ENCODE results near the gene SLC4A5. TPM values are rescaled to one million over a fixed set of nuclear protein-coding genes. Genes with fewer than 3 reads are reported as not detected.

Gene SLC4A5
- polyA plus RNA-seq, 2 of the 4 experiments (the other 2 are of a cell fraction), result 0.50 to 1.1 TPM

GRCh38 chr2:74178211-74179062 lies 164.8 kb downstream of the SLC4A5 start, which contains the start of gene MOB1A (continued):
- peak; percentile 12; the same call in 1 of the 2 replicates for TF ChIP-seq E2F6 (IDR thresholded peaks at IDR 0.05; ENCODE audit: borderline replicate concordance, low read depth)
- TF ChIP-seq CBX8 (IDR thresholded peaks at IDR 0.05), result no peak
- no peak for TF ChIP-seq HES2 (IDR thresholded peaks at IDR 0.05)
- no peak for TF ChIP-seq HEYL (CRISPR knock-in tag; IDR thresholded peaks at IDR 0.05)
- peak; percentile 92 to 94 for TF ChIP-seq JUN (IDR thresholded peaks at IDR 0.05)
- TF ChIP-seq HOXB5 (CRISPR knock-in tag; IDR thresholded peaks at IDR 0.05), result no peak
- TF ChIP-seq PHF8 (IDR thresholded peaks at IDR 0.05; ENCODE audit: borderline replicate concordance, low read depth), result peak; percentile 95
- no peak for TF ChIP-seq MAZ (IDR thresholded peaks at IDR 0.05; ENCODE audit: borderline replicate concordance, low read depth, low read length)
- TF ChIP-seq POLR2A (IDR thresholded peaks at IDR 0.05; ENCODE audit: low read length), result peak; percentile 86
- peak; percentile 52 for TF ChIP-seq MAX (IDR thresholded peaks at IDR 0.05)
- no peak for TF ChIP-seq ATOH8 (CRISPR knock-in tag; IDR thresholded peaks at IDR 0.05; ENCODE audit: low read depth)
- 0 out of 2 replicates have a peak, but pooled peaks have one; percentile 52 for TF ChIP-seq TP53 (CRISPR knock-in tag; IDR thresholded peaks at IDR 0.05)
- TF ChIP-seq HDAC2 (IDR thresholded peaks at IDR 0.05), result no peak
- no peak for TF ChIP-seq ZSCAN20 (CRISPR knock-in tag; IDR thresholded peaks at IDR 0.05)
- no peak for TF ChIP-seq RARB (CRISPR knock-in tag; IDR thresholded peaks at IDR 0.05)
- TF ChIP-seq JUNB (IDR thresholded peaks at IDR 0.05), result no peak
- TF ChIP-seq NPAS2 (CRISPR knock-in tag; IDR thresholded peaks at IDR 0.05; ENCODE audit: borderline replicate concordance), result no peak
- peak; percentile 54; the same call in 1 of the 2 replicates for TF ChIP-seq PBX3 (IDR thresholded peaks at IDR 0.05)
- no peak for TF ChIP-seq FOSL2 (IDR thresholded peaks at IDR 0.05)
- no peak for TF ChIP-seq FOSL2 (CRISPR knock-in tag; IDR thresholded peaks at IDR 0.05)

GRCh38 chr2:74177696-74178095 lies 165.5 kb downstream of the SLC4A5 start:
- ATAC-seq (no peak), DNase-seq (ENCODE audit: low read depth in 1 of 2, low spot score in 1 of 2) (no peak), FAIRE-seq (no peak)
- POLR2A ChIA-PET, result interaction anchor here (1.1 to 2.2 kb wide), 10 partner anchors 14 to 350 kb away, joined by 4 to 29 read pairs (median 6); partner anchors contain the start of genes MTHFD2 and STAMBP
- Histone ChIP-seq H3K9me3 (no peaks in the 10 kb centered on the region), H3K4me3 (peak overlapping the region; percentile 85), H3K4me2 (peak overlapping the region; percentile 89), H3K4me1 (peaks cover 12% of the 10 kb centered on the region; the same call in 2 of the 3 replicates), H3K27ac (peak overlapping the region; percentile 92 to 95)
- CTCF ChIA-PET, result interaction anchor here (0.6 to 3.3 kb wide), 6 partner anchors 9 to 1255 kb away, joined by 3 to 22 read pairs (median 5); no protein-coding TSS in a partner anchor
- TF ChIP-seq ESRRA (IDR thresholded peaks at IDR 0.05; ENCODE audit: borderline replicate concordance, low read length) (no peak), FOSL2 (IDR thresholded peaks at IDR 0.05) (no peak), FOSL2 (CRISPR knock-in tag; IDR thresholded peaks at IDR 0.05) (no peak), NR3C1 (IDR thresholded peaks at IDR 0.05) (no peak), POLR2AphosphoS2 (conservative IDR thresholded peaks at IDR 0.05; ENCODE audit: low read length) (no peak), KDM1A (IDR thresholded peaks at IDR 0.05; ENCODE audit: low read depth) (no peak), EHMT2 (IDR thresholded peaks at IDR 0.05; ENCODE audit: low read depth) (no peak)

Data from A549 (cell line).